ENCODE data around the gene MIGA2.
"Not testable (repeated sequence)": the region's sequence is repeated elsewhere in the genome, so short reads cannot be mapped to it uniquely, and the experiment has no call there.

The MIGA2 gene, protein sequence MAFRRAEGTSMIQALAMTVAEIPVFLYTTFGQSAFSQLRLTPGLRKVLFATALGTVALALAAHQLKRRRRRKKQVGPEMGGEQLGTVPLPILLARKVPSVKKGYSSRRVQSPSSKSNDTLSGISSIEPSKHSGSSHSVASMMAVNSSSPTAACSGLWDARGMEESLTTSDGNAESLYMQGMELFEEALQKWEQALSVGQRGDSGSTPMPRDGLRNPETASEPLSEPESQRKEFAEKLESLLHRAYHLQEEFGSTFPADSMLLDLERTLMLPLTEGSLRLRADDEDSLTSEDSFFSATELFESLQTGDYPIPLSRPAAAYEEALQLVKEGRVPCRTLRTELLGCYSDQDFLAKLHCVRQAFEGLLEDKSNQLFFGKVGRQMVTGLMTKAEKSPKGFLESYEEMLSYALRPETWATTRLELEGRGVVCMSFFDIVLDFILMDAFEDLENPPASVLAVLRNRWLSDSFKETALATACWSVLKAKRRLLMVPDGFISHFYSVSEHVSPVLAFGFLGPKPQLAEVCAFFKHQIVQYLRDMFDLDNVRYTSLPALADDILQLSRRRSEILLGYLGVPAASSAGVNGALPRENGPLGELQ

DNA sequence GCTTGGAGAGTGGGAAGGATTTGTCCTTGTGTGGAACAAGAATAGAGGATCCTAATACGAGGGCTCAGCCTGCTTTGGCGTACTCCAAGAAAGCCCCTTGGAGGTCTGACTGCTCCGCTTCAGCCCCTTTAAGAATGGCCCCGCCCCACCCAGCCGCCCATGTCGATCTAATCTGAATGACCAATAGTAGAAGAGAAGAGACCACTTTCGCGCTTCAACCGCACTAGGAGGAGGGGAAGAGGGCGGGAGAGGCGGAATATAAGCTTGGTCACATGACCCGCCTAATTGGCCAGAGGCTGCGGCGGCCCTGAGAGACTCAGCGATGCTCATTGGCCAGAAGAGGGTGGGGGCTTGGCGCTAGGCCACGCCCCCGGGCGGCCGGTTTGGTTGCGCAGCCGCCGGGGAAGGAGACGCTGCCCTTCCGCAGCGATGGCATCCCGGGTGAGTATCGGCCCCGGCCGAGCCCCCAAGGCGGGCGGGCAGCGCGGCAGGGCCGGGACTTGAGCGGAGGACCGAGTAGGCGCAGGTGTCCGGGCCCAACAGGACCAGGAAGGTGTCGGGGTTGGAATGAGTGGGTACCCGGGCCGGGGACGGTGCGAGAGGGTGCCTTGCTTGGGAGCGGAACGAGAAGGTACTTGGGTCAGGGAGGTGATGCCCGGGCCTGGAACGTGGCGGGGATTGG lies at the start of gene MIGA2:
Gene MIGA2 (plus strand): TSS at position 386 of the 682 bp plus-strand sequence. CDS start 3,969 bp downstream, outside the sequence.
- DNase-seq = peak; percentile 99

DNA sequence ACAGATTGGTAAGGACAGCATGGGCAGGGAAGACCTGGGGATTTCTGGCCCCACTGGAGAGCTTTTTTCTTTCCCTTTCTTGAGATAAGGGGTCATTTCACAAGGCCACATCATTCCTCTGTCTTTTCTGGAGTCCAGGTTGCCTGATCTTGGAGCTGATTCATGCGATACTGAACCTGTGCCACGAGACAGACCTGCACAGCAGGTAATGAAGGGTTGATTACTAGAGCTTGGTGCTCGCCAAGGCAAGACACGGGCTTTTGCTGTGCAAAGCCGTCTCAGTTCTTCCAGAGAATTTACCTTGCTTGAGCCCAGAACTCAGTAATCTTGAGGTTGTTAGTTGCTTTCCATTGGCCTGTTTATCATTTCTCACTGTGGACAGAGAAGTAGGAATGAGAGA lies 49.8 kb upstream of the MIGA2 start:
- DNase-seq = no peak

DNA sequence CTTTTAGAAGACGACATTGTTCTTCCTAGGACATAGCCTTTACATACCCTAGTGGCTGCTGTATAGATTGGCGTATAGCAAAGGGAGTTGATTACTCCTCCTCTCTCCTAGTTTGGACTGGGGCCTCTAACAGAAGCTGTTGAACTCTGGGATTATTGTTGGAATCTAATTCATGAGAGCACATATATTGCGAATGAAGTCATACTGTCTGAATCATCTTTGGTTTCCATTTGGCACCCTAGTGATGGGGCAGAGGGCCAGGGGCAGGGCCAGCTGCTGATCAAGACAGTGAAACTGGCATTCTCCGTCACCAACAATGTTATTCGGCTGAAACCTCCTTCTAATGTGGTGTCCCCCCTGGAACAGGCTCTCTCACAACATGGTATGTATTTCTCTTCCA lies 48.6 kb upstream of the MIGA2 start:
- no peak for DNase-seq

DNA sequence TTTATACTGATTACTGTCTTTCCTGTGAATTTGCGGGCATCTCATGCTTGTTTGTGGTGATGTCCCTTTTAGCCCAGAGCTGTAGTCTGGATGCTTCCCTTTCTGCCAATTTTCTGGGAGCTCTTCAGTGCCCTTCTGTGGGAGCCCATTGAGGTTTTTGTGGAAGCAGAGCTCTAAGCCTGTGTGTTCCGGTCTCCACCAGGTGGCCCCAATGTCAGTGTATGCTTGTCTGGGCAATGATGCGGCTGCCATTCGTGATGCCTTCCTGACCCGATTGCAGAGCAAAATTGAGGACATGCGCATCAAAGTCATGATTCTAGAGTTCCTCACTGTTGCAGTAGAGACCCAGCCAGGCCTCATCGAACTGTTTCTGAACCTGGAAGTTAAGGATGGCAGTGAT lies 43.4 kb upstream of the MIGA2 start:
- DNase-seq = no peak

DNA sequence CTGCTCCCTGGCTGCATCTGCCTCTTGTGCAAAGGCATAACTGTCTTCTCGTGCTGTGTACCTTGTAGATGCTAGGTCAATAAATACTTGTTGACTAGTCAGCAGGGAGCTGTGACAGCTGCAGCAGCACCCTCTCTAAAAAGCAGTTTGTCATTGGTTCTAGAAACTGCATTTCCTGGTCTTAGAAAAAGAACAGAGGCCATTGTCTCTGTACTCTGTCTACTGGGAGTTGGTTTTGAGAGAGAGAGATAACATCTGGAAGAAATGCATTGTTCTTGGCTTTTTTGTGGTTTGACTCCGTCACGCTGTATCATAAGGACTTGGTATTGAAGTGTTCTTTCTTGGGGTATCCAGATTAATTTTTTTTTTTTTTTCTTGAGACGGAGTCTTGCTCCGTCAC lies 40.6 kb upstream of the MIGA2 start:
- no peak for DNase-seq

DNA sequence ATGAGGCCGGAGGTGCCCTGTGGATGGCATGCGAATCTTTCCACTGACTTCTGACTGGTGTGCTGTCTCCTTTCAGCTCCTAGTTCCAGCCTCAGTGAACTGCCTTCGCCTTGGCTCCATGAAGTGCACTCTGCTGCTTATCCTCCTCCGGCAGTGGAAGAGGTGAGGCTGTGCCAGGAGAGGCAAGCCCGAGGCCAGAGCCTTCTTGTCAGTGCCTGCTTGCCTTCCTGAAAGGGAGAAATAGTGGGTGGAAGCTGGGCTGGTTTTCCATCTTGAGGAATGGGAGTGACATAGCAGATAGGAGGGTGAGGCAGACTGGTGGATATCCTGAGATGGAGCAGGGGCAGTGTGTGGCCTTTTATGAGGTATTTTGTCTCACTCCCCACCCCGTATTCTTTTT lies 38.0 kb upstream of the MIGA2 start:
- no peak for DNase-seq

DNA sequence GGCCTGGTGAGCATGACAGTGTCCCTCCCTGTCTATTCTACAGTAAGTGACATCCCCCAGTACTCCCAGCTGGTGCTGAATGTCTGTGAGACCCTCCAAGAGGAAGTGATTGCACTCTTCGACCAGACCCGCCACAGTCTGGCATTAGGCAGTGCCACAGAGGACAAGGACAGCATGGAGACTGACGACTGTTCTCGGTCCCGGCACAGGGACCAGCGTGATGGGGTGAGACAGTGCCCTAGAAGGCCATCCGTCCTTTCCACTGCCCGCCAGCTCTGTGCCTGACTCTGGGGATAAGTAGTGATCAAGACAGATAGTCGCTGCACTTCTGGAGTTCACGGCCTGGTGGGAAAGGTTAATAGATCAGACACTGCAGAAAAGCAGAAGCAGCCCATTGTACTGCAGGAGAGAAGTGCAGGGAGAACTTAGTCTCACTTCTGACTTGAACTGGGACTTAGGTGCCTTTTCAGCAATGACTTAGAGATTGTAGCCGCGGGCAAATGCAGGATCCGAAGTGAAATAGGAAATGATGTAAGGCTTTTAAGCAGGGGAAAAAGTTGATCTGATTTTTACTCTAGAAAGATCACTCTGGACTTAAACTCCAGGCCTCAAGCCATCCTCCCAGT lies 36.7 kb upstream of the MIGA2 start:
- DNase-seq = no peak

DNA sequence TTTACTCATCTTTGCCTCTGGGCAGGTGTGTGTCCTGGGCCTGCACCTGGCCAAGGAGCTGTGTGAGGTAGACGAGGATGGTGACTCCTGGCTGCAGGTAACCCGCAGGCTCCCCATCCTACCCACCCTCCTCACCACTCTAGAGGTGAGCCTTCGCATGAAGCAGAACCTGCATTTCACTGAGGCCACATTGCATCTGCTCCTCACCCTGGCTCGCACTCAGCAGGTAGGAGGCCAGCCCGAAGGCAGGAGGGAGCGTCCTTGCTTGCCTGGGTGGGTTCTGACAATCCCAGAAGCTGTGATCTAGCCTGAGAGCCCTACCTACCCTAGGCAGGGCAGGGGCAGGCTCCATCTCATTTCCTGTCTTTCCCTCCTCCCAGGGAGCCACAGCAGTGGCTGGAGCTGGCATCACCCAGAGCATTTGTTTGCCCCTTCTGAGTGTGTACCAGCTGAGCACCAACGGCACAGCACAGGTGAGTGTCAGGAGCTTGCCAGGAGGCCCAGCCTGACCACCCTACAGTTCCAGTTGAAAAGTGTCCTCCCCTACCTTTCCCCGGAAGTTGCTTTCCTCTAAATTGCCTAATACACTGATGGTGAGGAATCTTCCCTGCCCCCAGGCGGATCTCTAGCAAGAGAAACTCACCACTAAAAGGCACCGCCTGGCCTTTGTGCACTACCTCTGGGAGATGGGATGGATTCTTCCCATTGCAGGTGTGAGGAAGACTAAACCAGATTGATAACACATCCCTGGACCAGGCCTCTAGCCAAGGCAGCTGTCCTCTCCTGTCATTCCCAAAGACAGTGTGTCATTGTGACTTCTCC lies 34.7 kb upstream of the MIGA2 start:
- DNase-seq = no peak

DNA sequence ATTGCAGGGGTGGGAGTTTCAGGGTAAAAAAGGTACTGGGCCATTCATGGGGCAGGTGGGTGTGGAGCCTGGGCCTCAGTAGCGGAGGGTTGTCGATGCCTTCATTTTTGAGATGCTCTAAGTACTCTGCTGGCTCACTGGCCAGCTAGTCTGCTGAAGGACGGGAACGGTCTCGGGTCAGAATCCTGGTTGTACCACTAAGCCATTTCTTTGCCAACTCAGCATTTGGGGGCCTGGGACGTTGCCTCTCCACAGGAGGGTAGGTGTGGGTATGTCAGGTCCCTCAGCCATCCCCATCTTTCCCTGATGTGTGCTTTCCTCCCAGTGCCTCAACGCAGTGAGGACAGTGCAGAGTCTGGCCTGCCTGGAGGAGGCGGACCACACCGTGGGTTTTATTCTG lies 33.4 kb upstream of the MIGA2 start:
- DNase-seq = no peak

DNA sequence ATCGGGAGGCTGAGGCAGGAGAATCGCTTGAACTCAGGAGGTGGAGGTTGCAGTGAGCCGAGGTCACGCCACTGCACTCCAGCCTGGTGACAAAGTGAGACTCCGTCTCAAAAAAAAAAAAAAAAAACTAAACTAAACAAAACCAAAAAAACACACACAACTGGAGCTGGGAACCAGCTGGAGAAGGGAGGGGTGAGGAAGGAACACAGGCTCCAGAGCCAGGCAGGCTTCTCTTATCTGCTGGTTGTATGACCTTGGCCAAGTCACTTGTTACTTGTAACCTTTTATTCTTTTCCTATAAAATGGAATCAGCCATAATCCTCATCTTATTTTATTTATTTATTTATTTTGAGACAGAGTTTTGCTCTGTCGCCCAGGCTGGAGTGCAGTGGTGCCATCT lies 32.3 kb upstream of the MIGA2 start:
- not testable (repeated sequence) for DNase-seq

DNA sequence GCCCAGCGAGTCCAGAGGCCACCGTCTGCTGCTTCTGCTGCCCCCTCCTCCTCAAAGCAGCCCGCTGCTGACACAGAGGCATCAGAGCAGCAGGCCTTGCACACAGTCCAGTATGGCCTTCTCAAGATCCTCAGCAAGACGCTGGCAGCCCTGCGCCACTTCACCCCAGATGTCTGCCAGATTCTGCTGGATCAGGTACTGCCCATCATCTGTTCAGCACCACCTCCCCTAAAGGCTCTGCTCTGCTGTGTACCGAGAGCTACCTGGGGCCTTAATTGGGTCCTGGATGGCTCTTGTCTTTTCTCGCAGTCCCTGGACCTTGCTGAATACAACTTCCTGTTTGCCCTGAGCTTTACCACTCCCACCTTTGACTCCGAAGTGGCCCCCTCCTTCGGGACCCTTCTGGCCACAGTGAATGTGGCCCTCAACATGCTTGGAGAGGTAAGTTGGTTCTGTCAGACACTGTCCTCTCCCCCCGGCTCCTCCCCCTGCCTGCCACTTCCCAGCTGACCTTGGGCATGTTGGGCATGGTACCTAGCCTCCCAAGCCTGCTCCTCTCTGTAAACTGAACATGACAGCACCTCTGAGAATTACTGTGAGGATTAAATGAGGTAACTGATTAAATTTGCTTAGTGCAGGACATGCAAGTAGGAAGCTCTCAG lies 31.0 kb upstream of the MIGA2 start:
- DNase-seq = no peak

DNA sequence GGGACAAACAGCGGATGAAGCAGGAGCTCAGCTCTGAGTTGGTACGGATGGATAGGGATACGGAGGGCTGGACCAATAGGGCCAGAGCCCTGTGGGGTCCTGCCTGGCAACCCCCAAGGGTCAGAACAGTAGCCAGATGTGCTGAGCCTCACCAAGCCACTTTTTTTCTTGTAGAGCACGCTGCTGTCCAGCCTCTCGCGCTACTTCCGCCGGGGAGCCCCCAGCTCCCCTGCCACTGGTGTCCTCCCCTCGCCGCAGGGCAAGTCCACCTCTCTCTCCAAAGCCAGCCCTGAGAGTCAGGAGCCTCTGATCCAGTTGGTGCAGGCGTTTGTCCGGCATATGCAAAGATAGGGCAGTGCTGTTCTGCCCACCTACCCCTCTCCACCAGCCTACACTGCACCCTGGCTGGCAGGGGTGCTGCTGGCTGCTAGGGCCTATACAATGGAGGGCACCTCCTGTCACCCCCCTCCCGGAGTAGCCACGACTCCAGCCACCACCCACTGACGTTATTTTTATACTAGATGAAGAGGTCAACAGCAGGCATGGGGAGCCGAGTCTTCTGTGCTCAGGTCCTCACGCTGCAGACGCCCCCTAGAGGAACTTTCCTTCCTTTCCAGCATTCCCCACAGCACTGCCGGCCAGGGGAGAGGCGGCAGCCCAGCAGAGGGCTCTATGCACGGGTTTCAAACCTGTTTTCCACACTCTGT lies 29.9 kb upstream of the MIGA2 start:
- peak; percentile 57 to 72 for DNase-seq

DNA sequence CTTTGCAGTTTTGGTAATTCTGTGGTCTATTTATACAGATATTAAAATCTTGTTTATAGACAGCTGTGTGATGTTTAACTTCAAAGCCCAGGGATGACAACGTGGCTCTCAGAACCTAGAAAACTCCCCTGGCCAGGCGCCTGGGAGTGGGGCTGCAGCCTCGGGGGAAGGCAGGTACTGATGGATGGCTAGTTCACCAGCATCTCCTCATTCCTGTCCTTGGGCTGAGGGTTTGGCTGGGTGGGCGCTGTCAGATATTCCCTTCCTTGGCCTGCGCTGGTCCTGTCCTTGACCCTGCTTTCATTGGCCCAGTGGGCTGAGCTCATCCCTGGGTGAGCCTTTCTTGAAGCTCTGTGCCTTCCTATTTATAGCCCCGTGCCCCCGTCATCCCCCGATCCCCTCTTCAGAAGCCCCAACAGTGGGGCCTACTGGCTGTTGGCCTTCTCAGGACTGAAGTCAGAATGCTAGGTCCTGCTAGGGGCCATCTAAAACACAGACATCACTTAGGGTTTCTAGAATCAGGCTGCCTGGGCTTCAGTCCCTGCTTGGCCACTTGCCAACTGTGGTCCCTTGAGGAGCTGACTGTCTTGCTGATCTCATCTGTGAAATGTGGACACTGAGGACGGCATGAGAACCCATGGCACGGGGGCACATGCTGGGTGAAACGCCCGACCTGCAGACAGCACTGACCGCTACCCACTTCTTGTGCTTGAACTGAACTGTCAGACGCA lies 29.2 kb upstream of the MIGA2 start:
- DNase-seq = no peak

DNA sequence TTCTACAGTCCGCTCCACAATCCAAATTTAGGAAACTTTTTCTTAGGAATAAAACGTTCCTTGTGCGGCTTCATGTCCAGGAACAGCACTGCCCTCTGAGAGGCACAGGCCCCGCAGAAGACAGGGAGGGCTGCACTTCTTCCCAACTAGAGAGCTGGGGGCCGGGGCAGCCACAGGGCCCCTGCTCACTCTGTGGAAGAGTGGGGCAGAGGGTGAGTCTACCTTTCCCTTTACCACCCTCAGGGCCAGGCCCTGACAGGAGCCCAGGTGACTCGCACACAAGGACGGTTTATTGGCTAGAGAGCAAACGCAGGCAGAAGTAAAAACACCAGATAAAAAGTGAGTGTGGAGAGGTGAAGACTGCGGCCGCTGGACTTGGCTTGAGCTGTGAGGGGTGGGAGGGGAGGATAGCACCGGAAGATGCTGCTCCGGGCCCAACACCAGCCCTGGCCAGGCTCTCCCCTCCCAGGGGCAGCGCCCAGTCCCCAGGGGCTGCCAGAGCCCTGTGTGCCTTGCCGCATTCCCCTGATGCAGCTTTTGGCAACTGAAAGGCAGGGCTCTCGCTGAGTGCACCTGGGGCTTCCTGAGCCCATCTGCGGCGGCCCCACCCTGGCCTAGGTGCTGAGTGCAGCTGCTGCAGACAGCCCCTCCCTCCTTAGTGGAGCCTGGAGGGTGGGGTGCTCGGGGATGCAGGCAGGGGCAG lies 28.5 kb upstream of the MIGA2 start:
- no peak for DNase-seq

DNA sequence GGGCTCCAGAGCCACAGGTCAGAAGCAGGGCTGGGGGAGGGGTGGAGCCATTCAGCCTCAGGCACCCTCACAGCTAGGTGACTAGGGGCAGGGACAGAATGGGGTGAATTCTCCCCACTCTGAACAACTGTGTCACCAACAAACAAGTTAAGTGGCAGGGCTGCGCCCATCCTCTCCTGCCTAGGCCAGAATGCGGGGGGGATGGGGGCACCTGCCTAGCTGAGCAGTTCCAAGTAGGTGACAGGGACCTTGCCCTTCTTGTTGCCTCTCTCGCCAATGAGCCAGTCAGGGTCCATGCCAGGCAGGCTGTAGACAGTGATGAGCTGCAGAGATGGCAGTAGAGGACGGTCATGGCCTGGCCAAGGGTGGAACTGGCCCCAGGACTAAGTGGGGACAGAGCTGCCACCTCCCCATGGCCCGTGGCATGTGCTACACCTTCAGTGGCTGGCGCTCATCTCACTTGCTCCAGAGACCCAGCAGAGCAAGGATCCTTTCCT lies 27.9 kb upstream of the MIGA2 start:
- no peak for DNase-seq

DNA sequence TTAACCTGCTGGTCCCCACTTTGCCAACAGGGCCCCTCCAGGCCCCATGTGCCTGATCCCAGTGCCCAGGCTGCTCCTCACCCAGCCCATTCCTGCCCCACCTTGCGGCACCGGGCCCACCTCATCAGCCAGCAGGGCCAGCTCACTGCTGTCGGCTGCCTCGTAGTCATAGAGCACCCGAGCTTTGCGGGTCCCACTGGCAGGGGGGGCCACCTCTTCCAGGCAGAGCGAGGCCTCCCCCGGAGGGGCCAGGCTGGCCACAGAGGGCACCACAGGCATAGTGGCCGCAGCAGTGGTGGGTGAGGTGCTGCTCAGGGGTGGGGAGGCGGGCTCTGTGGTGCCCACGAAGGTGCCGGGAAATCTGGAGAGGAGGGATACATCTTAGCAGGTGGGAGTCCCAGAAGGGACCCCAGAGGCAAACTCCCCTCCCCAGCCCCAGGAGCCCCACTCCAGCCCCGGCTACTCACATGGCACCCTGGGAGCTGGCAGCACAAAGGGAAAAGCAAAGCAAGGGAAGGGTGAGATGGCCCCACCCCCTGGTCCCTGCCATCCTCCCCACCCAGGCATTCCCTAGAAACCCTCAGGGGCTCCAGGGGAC lies 27.3 kb upstream of the MIGA2 start:
- DNase-seq = no peak

DNA sequence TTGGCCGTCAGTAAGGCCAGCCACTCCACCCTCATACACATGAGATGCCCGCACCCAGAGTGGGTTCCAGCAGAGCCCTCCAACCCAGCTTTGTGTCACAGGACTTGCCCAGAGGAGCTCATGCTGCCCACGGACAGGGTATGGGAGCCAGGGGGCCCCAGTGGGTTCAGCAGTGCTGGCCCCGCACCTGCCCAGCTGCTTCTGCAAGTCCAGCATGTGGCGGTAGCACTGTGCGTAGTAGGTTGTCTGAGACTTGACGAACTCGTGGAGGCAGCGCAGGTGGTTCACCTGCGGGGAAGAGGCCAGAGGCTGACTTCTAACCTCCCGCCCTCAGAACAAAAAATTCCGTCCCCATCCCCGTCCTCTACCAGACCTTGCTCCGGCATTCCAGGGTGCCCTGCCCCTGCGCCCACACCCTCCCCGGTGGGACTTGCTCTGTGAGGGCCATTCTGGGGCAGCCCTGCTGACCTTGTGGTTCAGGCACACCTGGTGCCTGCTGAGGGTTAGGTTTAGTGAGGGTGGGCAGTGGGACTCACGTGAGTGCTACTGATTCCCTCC lies 26.8 kb upstream of the MIGA2 start:
- no peak for DNase-seq

DNA sequence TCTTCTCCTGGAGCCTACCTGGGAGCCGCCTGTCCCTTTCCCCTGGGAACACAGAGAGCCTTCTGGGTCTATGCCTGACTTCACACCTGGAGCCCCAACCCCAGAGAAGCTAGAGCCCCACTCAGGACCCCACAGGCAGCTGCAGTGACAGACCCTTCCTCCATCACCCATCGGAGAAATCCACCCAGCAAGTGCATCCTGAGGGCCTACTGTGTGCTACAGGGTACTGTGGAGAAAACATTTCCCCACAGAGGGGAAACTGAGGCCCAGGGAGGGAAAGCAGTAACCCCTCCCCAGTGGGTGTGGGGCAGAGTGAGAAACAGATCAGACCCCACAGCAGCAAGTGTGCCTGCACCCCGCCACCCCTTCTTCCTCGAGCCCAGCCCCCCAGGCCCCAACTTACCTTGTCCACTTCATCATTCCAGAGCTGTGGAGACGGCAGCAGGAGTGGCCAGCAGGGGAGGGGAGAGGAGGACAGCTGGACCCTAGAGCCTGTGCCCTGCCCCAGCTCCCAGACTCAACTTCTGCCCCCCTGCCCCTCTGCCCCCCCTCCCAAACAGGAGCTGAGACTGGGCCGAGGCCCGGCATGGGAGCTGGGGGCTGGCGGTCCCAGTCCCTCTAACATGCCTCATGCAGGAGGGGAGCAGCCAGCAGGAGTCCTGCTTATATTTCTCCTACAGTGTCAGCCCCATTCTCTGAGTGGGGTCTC lies 26.0 kb upstream of the MIGA2 start:
- no peak for DNase-seq
